Fibroblast of the aortic adventitia (primary cell): ENCODE measurements around the gene CTIF. TPM values are rescaled to one million over a fixed set of nuclear protein-coding genes. Genes with fewer than 3 reads are reported as not detected.
A peak's percentile ranks its signal among the peaks of the same experiment; 100 is the strongest.

Experiments used
- DNase-seq: peaks from one replicate; pipeline ENCODE4 v3.0.0-alpha.2; 2010; ENCODE audit warnings: low read depth
- H3K4me3 ChIP-seq: 2 replicates; pipeline ENCODE4 v1.5.1; 2011; ENCODE audit warnings: low read depth, mild to moderate bottlenecking, control low read depth, low read length, moderate library complexity
- total RNA-seq: library from RNA; depleted of rRNA; stranded (reverse); fragments of >200 nt; gene quantifications from 2 replicates; pipeline ENCODE4 v1.2.3, GENCODE V29; 2012; ENCODE audit warnings: low replicate concordance
- TF ChIP-seq, protein P1 (sequence below): IDR thresholded peaks from 2 replicates; pipeline ENCODE4 v1.5.1; 2011; ENCODE audit warnings: mild to moderate bottlenecking, low read length, control low read depth, inconsistent platforms; ENCODE audit not compliant: insufficient read depth

Gene CTIF
- total RNA-seq, 1 donor = 29.0 TPM

DNA sequence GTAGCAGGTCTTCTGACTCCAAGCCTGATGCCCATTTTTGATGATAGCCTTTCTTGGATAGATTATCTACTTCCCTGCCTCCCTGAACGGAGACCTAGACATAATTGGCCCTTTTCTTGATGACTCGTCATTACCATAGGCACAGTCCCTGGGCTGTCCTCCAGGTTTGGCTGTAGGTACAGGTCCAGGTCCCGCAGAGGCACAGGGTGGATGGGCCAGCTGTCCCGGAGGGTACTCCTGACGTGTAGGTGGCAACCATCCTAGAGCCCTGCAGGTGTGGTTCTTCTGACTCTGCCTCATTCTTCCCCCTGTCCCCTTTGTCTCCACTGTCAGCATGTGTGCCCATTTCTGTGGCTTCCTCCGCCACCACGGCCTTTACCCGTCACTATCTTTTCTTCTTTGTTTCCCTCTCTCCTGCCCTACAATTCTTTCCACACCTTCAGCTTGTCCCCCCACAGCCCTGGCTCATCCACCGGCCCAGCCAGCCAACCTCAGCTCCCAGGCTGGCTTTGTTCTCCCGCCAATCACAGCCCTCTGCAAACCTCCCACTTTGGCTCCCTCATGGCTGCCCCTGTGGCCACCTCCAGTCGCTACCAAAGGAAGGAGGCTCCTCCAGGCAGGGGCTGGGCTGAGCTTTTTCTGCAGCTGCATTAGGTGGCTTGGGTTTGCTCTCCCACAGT, 309.1 kb downstream of the CTIF start:
- DNase-seq = no peak
- TF ChIP-seq, protein P1, sequence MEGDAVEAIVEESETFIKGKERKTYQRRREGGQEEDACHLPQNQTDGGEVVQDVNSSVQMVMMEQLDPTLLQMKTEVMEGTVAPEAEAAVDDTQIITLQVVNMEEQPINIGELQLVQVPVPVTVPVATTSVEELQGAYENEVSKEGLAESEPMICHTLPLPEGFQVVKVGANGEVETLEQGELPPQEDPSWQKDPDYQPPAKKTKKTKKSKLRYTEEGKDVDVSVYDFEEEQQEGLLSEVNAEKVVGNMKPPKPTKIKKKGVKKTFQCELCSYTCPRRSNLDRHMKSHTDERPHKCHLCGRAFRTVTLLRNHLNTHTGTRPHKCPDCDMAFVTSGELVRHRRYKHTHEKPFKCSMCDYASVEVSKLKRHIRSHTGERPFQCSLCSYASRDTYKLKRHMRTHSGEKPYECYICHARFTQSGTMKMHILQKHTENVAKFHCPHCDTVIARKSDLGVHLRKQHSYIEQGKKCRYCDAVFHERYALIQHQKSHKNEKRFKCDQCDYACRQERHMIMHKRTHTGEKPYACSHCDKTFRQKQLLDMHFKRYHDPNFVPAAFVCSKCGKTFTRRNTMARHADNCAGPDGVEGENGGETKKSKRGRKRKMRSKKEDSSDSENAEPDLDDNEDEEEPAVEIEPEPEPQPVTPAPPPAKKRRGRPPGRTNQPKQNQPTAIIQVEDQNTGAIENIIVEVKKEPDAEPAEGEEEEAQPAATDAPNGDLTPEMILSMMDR = no peak
- H3K4me3 ChIP-seq = no peak overlapping the region

DNA sequence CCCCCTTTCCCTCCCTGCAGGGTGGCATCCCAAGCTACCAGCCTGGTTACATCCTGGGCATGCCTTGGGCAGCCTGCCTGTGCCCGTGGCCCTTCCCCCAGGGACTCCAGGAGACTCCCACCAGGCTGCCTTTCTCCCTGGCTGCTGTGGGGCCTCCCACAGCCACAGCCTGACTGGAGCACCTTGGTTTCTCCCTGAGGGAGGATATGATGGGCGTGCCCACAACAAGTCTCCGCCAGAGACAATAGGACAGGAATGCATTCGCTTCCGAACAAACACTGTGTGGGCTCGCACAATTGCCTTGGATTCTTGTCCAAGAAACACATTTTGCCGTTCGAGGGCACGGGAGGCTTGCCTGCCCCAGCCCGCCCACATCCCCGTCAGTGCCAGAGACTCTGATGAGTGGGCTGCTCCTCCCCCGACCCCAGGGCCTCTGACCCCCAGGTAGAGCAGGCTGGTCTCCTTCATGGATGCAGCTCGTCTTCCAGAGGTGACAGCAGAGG, 309.9 kb downstream of the CTIF start:
- peak; percentile 64 for DNase-seq
- no peak overlapping the region for H3K4me3 ChIP-seq
- TF ChIP-seq, protein P1 = no peak

DNA sequence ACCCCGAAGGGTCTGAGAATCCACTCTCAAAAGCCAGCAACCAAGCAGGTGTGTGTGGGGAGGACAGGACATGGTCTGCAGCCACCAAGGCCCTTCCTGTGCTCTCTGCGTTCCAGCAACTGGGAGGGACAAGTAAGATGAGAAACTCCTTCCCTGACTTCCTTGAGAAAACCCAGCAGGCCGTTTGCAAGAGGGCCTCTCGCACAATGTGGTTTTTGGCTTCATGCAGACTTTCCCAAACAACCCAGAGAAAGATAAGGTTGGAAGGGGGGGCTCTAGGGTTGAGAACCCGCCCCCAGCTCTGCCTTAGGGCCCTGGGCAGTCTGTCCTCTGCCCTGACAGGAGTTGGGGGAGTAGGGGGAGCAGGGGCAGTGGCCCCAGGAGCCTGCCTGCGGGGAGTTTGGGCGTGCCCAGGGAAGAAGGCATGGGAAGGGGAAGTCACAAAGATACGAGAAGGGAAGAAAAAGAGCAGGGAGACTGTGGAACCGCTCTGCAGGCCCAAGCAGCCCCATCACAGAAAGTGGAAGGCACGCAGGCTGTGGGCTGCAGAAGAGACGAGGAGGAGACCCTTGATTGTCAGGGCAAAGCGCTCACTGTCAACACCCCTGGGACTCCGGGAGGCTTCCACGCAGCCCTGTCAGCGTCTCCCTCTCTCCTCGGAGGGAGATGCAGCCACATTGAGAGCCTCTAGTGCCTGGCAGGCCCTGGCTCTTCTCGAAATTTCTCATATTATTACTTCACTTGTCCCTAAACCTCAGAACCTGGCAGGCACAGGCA, 312.2 kb downstream of the CTIF start:
- TF ChIP-seq, protein P1 = no peak
- no peak overlapping the region for H3K4me3 ChIP-seq
- DNase-seq = peak; percentile 89

DNA sequence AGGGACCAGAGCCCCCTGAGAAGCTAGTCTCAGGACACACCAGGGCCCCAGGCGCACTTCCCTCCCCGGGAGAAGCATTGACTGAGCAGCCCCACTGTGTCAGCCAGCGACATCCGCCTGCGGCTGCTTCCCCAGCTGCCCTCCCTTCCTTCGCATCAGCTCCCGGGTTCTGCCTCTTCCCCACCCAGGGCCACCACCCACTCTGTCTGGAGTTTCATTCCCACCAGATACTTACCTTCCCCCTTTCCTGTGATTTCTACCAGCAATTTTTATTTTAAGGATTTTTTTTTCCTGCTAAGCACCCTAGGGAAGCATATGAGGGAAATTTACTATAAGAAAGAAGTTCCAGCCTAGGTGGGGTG, 312.7 kb downstream of the CTIF start:
- TF ChIP-seq, protein P1 = no peak
- DNase-seq = peak; percentile 48
- no peak overlapping the region for H3K4me3 ChIP-seq

DNA sequence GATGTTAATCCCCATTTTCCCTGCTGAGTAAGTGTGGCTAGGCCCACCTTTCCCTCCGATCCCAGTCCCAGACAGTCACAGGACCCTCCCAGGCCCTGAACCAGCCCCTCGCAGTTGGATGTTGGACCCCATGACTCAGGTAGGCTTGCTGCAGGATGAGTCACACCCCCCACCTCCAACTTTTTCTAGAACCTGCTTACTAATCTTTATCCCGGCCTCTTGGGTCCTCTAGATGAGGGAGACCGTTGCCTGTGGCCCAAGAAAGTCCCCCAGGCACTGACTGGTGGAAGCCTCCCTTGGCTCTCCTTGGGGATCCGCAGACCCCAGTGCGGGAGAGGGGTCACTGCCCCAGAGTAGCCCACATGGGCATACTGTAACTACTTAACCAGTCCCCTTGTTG, 313.5 kb downstream of the CTIF start:
- no peak for DNase-seq
- no peak overlapping the region for H3K4me3 ChIP-seq
- TF ChIP-seq, protein P1 = no peak

DNA sequence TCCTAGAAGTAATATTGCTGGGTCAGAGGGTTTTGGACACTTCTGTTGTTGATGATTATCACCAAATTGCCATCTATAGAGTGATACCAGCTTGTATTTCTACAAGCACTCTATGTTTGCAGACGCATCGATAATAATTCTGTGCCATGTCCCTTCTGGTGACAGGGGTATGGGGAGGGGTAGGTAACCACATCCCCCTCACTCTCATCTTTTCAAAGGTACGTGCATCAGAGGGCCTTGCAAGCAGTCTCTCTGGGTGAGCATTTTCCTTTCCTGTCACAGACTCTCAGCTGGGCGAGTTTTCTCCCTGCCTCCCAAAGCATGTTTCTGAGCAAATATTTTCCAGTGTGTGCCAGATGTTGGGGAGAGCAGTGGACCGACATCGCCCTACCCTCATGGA, 314.0 kb downstream of the CTIF start:
- TF ChIP-seq, protein P1 = no peak
- H3K4me3 ChIP-seq = no peak overlapping the region
- no peak for DNase-seq
